GM23338 (cell line): ENCODE results near the gene CATSPERD. TPM values are rescaled to one million over a fixed set of nuclear protein-coding genes. Genes with fewer than 3 reads are reported as not detected.

Experiments
- ATAC-seq: fragments of 200-7000 bp; cut with Tn5 transposase; 3 replicates; pipeline ENCODE4 v1.9.1; 2020
- DNase-seq: peaks from one replicate; pipeline ENCODE4 v3.0.0-alpha.2; 2015; ENCODE audit warnings: low spot score
- H2AFZ ChIP-seq: fragments of 200-600 bp; sonication (generic); 2 replicates; pipeline ENCODE4 v1.8.0; 2016; ENCODE audit warnings: antibody characterized with exemption, mild to moderate bottlenecking, moderate library complexity
- H3F3A ChIP-seq: fragments of 200-600 bp; sonication (generic); replicated peaks from 2 replicates; pipeline ENCODE4 v1.8.0; 2017; ENCODE audit warnings: antibody characterized with exemption, mixed run types, low read depth
- H3K27ac ChIP-seq: fragments of 200-600 bp; sonication (generic); 2 replicates; pipeline ENCODE4 v1.6.1; 2016; ENCODE audit warnings: low read depth
- H3K27me3 ChIP-seq: fragments of 200-600 bp; sonication (generic); 2 replicates; pipeline ENCODE4 v1.8.0; 2016; ENCODE audit warnings: mild to moderate bottlenecking, mixed run types, moderate library complexity; ENCODE audit not compliant: insufficient read depth
- H3K36me3 ChIP-seq: fragments of 200-600 bp; sonication (generic); 2 replicates; pipeline ENCODE4 v1.8.0; 2016; ENCODE audit warnings: mild to moderate bottlenecking; ENCODE audit not compliant: insufficient read depth
- H3K4me1 ChIP-seq: fragments of 200-600 bp; sonication (generic); 2 replicates; pipeline ENCODE4 v1.8.0; 2016; ENCODE audit warnings: mild to moderate bottlenecking, moderate library complexity; ENCODE audit not compliant: insufficient read depth
- H3K4me2 ChIP-seq: fragments of 200-600 bp; sonication (generic); 2 replicates; pipeline ENCODE4 v1.7.1; 2017; ENCODE audit warnings: mixed run types
- H3K4me3 ChIP-seq: fragments of 200-600 bp; sonication (generic); 2 replicates; pipeline ENCODE4 v1.6.1; 2016; ENCODE audit warnings: mixed run types
- H3K79me2 ChIP-seq: fragments of 200-600 bp; sonication (generic); replicated peaks from 2 replicates; pipeline ENCODE4 v1.8.0; 2017; ENCODE audit warnings: mild to moderate bottlenecking; ENCODE audit not compliant: insufficient read depth
- H3K9me2 ChIP-seq: fragments of 200-600 bp; sonication (generic); 2 replicates; pipeline ENCODE4 v1.8.0; 2017; ENCODE audit not compliant: insufficient read depth
- H4K20me1 ChIP-seq: fragments of 200-600 bp; sonication (generic); replicated peaks from 2 replicates; pipeline ENCODE4 v1.8.0; 2017; ENCODE audit warnings: mild to moderate bottlenecking; ENCODE audit not compliant: insufficient read depth
- H3K27ac Mint-ChIP-seq: 2 replicates; pipeline ENCODE4 v1.8.0; 2020; ENCODE audit warnings: inconsistent platforms, mild to moderate bottlenecking, moderate library complexity, mixed read lengths
- H3K27me3 Mint-ChIP-seq: 3 replicates; pipeline ENCODE4 v1.8.0; 2022; ENCODE audit warnings: low read depth, mild to moderate bottlenecking, moderate library complexity, mixed read lengths, inconsistent platforms; ENCODE audit not compliant: insufficient read depth, poor library complexity
- H3K36me3 Mint-ChIP-seq: 3 replicates; pipeline ENCODE4 v1.8.0; 2021; ENCODE audit warnings: low read depth, mild to moderate bottlenecking, inconsistent platforms, moderate library complexity, mixed read lengths
- H3K4me1 Mint-ChIP-seq: 3 replicates; pipeline ENCODE4 v1.8.0; 2020; ENCODE audit warnings: mild to moderate bottlenecking, inconsistent platforms, mixed read lengths
- H3K4me3 Mint-ChIP-seq: 3 replicates; pipeline ENCODE4 v1.8.0; 2021; ENCODE audit warnings: moderate library complexity, mild to moderate bottlenecking, inconsistent platforms, mixed read lengths
- H3K9me3 Mint-ChIP-seq: 3 replicates; pipeline ENCODE4 v1.8.0; 2020; ENCODE audit warnings: moderate library complexity, mild to moderate bottlenecking, inconsistent platforms, mixed read lengths
- CREB1 ChIP-seq: fragments of 250-450 bp; sonication (Bioruptor Pico); IDR thresholded peaks from 2 replicates; pipeline ENCODE4 v1.5.0; 2020; ENCODE audit warnings: low read depth, mild to moderate bottlenecking, moderate library complexity
- CTCF ChIP-seq, 2 experiments: fragments of 200-600 bp in 1 of 2; sonication (generic) in 1 of 2; conservative IDR thresholded peaks; 2 replicates each; pipeline versions ENCODE4 v1.5.1 to v1.6.1; 2016 to 2017; ENCODE audit warnings: antibody characterized with exemption in 2 of 2, low read depth in 2 of 2, mild to moderate bottlenecking in 2 of 2, moderate library complexity in 1 of 2
- ETS1 ChIP-seq: IDR thresholded peaks from 2 replicates; pipeline ENCODE4 v1.6.1; 2016; ENCODE audit warnings: antibody characterized with exemption
- EZH2 ChIP-seq: fragments of 200-600 bp; sonication (generic); IDR thresholded peaks from one replicate; pipeline ENCODE4 v1.8.0; 2017; ENCODE audit warnings: antibody characterized with exemption, mild to moderate bottlenecking, low read depth; ENCODE audit not compliant: unreplicated experiment
- EZH2phosphoT487 ChIP-seq: fragments of 200-600 bp; sonication (generic); IDR thresholded peaks from one replicate; pipeline ENCODE4 v1.8.1; 2018; ENCODE audit warnings: antibody characterized with exemption; ENCODE audit not compliant: unreplicated experiment
- JUNB ChIP-seq: IDR thresholded peaks from one replicate; pipeline ENCODE4 v1.6.1; 2016; ENCODE audit warnings: antibody characterized with exemption; ENCODE audit not compliant: unreplicated experiment
- NANOG ChIP-seq: IDR thresholded peaks from 2 replicates; pipeline ENCODE4 v1.6.1; 2016; ENCODE audit warnings: antibody characterized with exemption, borderline replicate concordance
- POLR2AphosphoS5 ChIP-seq: IDR thresholded peaks from 2 replicates; pipeline ENCODE4 v1.6.1; 2016; ENCODE audit warnings: antibody characterized with exemption, low read depth
- REST ChIP-seq: IDR thresholded peaks from one replicate; pipeline ENCODE4 v1.6.1; 2018; ENCODE audit warnings: antibody characterized with exemption; ENCODE audit not compliant: unreplicated experiment
- STAT1 ChIP-seq: IDR thresholded peaks from one replicate; pipeline ENCODE4 v1.6.1; 2016; ENCODE audit warnings: antibody characterized with exemption; ENCODE audit not compliant: unreplicated experiment
- ZNF114 ChIP-seq: fragments of 250-450 bp; sonication (Bioruptor Pico); IDR thresholded peaks from 2 replicates; pipeline ENCODE4 v1.5.0; 2020; ENCODE audit warnings: mild to moderate bottlenecking, moderate library complexity
- ZNF331 ChIP-seq: fragments of 250-450 bp; sonication (Bioruptor Pico); IDR thresholded peaks from 2 replicates; pipeline ENCODE4 v1.5.0; 2020; ENCODE audit warnings: low read depth, mild to moderate bottlenecking, moderate library complexity
- ZNF462 ChIP-seq: fragments of 250-450 bp; sonication (Bioruptor Pico); IDR thresholded peaks from 2 replicates; pipeline ENCODE4 v1.5.0; 2020; ENCODE audit warnings: mild to moderate bottlenecking, moderate library complexity
- polyA plus RNA-seq: library from polyadenylated mRNA; unstranded; fragments of >200 nt; fragmentation: Nextera tagmentation; extraction: Ambion mirVana; gene quantifications from 2 replicates; pipeline ENCODE4 v1.2.1, GENCODE V29; 2016
- total RNA-seq: library from RNA; depleted of rRNA; stranded (reverse); fragments of >200 nt; shearing (Covaris generic); gene quantifications from 2 replicates; pipeline ENCODE4 v1.2.3, GENCODE V29; 2014

CATSPERD gene
- total and polyA plus RNA-seq, 2 experiments from 2014 or later = 0.17 TPM; not detected in 1

- H3K4me1 Mint-ChIP-seq = peaks cover 17% of the 10 kb centered on the region
- H3K79me2 ChIP-seq = no peaks in the 10 kb centered on the region
- H3K4me3 Mint-ChIP-seq = no peak overlapping the region
Observed at GRCh38 chr19:5677580-5677979, 42.9 kb upstream of the CATSPERD start.

More at GRCh38 chr19:5677580-5677979, 42.9 kb upstream of the CATSPERD start:
- Histone ChIP-seq H2AFZ (no peak overlapping the region), H3K4me3 (no peak overlapping the region), H4K20me1 (no peaks in the 10 kb centered on the region; the same call in none of the 2 replicates), H3K4me2 (no peak overlapping the region), H3K27me3 (no peaks in the 10 kb centered on the region), H3K9me2 (peaks cover 7% of the 10 kb centered on the region), H3K4me1 (no peaks in the 10 kb centered on the region; the same call in 1 of the 2 replicates), H3K27ac (no peak overlapping the region), H3F3A (0 out of 2 replicates have a peak, but pooled peaks cover 4% of the 10 kb centered on the region), H3K36me3 (no peaks in the 10 kb centered on the region)
- ATAC-seq (no peak), DNase-seq (no peak)
- Mint-ChIP-seq H3K27me3 (peaks cover 36% of the 10 kb centered on the region), H3K36me3 (peaks cover 12% of the 10 kb centered on the region), H3K9me3 (no peaks in the 10 kb centered on the region), H3K27ac (no peak overlapping the region)
- TF ChIP-seq CTCF (conservative IDR thresholded peaks at IDR 0.05; ENCODE audit: low read depth in 2 of 2) (no peak), CREB1 (CRISPR knock-in tag) (no peak), ZNF462 (no peak), ZNF114 (CRISPR knock-in tag) (no peak), POLR2AphosphoS5 (no peak), EZH2 (no peak), EZH2phosphoT487 (no peak), ETS1 (no peak), REST (no peak), ZNF331 (CRISPR knock-in tag) (no peak), JUNB (no peak), NANOG (no peak), STAT1 (no peak)
